AG10803 (cell line): Measurements from ENCODE around the gene ELOVL6.

ENCODE experiments used
- DNase-seq: peaks from one replicate; pipeline ENCODE4 v3.0.0; 2010; ENCODE audit warnings: low read depth
- H3K4me3 ChIP-seq: 2 replicates; pipeline ENCODE4 v1.5.1; 2011; ENCODE audit warnings: mild to moderate bottlenecking, low read length, control low read depth
- CTCF ChIP-seq: conservative IDR thresholded peaks from 2 replicates; pipeline ENCODE4 v1.5.1; 2011; ENCODE audit warnings: mild to moderate bottlenecking, low read length, control low read depth, inconsistent platforms

Gene ELOVL6

DNA sequence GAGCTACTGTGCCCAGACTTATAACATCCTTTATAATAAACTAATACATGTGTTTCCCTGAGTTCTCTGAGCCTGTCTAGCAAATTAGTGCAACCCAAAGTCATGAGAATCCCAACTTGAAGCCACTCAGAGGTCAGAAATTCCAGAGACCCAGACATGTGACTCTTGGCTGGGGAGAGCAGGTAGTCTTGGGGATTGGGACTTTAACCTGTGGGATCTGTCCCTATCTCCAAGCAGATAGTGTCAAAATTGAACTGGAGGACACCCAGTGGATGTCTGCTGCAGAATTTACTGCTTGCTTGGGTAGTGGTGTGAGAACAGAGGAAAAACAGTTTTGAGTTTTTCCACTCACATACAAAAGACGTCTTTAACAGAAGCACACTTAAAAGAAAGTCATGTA is 26.4 kb downstream of the ELOVL6 start:
- no peak for TF ChIP-seq CTCF
- DNase-seq, result no peak
- H3K4me3 ChIP-seq, result no peak overlapping the region

- DNase-seq, result no peak
- H3K4me3 ChIP-seq, result no peak overlapping the region
- TF ChIP-seq CTCF, result no peak
These were observed 27.6 kb downstream of the ELOVL6 start for GRCh38 chr4:110170861-110171260.

DNA sequence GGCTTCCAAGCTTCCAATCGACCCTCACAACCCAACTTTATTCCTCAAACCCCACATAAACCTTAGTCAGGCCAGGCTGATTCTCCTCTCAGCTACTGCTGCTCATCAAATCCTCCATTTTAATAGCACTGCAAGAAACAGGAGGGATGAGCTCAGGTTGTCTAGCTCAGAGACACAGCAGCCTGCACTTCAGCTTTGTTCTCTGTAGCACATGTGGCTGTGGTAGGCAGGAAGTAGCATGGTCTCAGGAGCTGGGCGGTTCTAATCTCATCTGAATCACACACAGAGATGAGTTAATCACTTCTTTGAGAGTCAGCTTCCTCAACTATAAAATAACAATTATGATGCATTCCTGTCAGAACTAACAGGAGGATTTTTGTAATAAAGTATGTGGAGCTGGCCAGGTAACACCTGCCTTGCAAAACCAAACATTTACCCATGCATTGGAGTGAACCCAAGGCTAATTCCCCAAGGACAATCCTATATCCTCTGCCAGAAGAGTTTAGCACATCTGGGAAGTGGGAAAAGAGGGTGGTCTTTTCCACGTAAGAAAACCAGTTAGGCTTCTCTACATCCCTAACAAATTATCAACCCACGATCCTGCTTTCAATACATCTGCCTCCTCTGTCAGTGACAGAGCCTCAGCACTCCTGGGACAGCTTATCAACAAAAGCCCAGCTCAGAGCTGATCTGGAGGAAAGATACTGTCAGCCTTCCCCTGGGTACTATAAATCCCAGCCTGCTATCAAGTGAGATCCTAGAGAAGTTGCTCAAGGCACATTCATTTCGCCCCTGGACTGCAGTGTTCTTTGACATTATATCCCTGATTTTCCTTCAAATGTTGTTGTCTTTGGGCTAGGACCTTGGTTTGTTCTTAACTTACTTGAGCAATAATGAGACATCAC is 32.8 kb downstream of the ELOVL6 start:
- no peak for TF ChIP-seq CTCF
- no peak overlapping the region for H3K4me3 ChIP-seq
- DNase-seq, result peak; percentile 64

GRCh38 chr4:110164856-110165255 is 33.6 kb downstream of the ELOVL6 start:
- no peak overlapping the region for H3K4me3 ChIP-seq
- TF ChIP-seq CTCF, result no peak
- DNase-seq, result no peak

DNA sequence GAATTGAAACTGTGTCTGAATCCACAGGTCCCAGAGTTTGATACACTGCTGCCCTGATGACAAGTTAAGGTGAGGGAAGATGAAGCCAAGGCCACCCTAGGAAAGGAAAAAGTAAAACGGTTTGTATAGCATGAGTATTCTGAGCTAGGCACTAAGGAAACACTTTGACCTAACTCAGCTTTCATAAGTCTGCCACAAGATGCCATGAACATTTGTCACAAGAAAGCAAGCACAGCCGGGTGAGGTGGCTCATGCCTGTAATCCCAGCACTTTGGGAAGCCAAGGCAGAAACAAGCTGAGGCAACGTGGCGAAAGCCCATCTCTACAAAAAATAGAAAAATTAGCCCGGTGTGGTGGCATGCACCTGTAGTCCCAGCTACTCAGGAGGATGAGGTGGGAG is 34.2 kb downstream of the ELOVL6 start:
- TF ChIP-seq CTCF, result no peak
- no peak overlapping the region for H3K4me3 ChIP-seq
- DNase-seq, result peak; percentile 69

DNA sequence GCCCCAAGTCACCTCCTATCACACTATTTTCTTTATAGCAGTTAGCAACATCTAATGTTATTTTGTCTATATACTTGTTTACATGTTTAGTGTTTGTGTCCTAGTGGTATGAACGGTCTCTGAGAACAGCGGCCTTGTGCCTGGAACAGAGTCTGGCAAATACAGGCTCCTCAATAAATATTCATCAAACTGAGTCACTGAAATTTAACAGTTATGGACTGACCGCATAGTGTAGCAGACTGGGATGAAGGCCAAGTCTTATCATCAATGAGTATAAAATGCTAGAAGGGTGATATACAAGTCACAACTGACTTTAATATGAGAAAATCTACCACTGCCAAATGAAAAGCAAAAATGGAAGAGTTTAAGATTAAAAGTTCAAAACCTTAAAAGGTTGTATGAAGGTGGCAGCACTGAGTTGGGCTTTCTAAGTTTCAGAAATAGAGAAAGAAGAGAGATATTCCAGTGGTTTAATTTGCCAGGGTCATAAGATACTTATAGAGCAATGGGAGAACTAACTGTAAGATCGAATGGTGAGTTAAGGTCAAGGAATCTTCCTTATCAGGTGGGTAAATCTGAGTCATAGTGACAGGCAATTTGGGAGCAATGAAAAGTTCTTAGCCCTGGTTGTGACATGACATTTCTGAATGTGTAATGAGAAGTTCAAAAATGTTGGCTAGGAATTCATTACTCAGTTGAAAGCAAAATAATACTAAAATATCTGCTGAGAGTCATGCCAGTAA is 34.9 kb downstream of the ELOVL6 start:
- peak; percentile 19 for TF ChIP-seq CTCF
- peak; percentile 80 for DNase-seq
- H3K4me3 ChIP-seq, result no peak overlapping the region

- no peak overlapping the region for H3K4me3 ChIP-seq
- TF ChIP-seq CTCF, result no peak
- DNase-seq, result no peak
These were observed 37.8 kb downstream of the ELOVL6 start for GRCh38 chr4:110160618-110161017.
